Mesenchymal stem cell (in vitro differentiated cells and primary cell): ENCODE data around the gene EHD4.

Experiments
- DNase-seq: peaks from one replicate; pipeline ENCODE4 v3.0.0-alpha.2; 2013
- H2AFZ ChIP-seq: one replicate; pipeline ENCODE4 v1.6.1; 2013; ENCODE audit warnings: low read depth, mild to moderate bottlenecking, control low read depth, inconsistent platforms, low read length, moderate library complexity
- H2AK5ac ChIP-seq: 2 replicates; pipeline ENCODE4 v1.6.1; 2013; ENCODE audit warnings: low read length, moderate library complexity, mild to moderate bottlenecking, inconsistent platforms; ENCODE audit not compliant: severe bottlenecking
- H2BK120ac ChIP-seq: one replicate; pipeline ENCODE4 v1.6.1; 2013; ENCODE audit warnings: low read depth, mild to moderate bottlenecking, inconsistent platforms, low read length, moderate library complexity
- H2BK12ac ChIP-seq, 2 experiments: one replicate each; pipeline ENCODE4 v1.6.1; 2013; ENCODE audit warnings: inconsistent platforms in 2 of 2, low read length in 2 of 2, mild to moderate bottlenecking in 2 of 2, moderate library complexity in 2 of 2, control low read depth in 1 of 2
- H2BK15ac ChIP-seq: one replicate; pipeline ENCODE4 v1.6.1; 2013; ENCODE audit warnings: mild to moderate bottlenecking, low read depth, inconsistent platforms; ENCODE audit not compliant: poor library complexity, severe bottlenecking
- H2BK5ac ChIP-seq: 2 replicates; pipeline ENCODE4 v1.6.1; 2013; ENCODE audit warnings: low read depth, mild to moderate bottlenecking, low read length, control low read depth, inconsistent platforms; ENCODE audit not compliant: poor library complexity, severe bottlenecking
- H3K14ac ChIP-seq, 2 experiments: one replicate each; pipeline ENCODE4 v1.6.1; 2013; ENCODE audit warnings: inconsistent platforms in 2 of 2, low read length in 2 of 2, control low read depth in 1 of 2, mild to moderate bottlenecking in 1 of 2, moderate library complexity in 1 of 2
- H3K18ac ChIP-seq, 2 experiments: one replicate each; pipeline ENCODE4 v1.6.1; 2013; ENCODE audit warnings: inconsistent platforms in 2 of 2, low read length in 2 of 2, control low read depth in 1 of 2, low read depth in 1 of 2, mild to moderate bottlenecking in 1 of 2
- H3K23ac ChIP-seq, 2 experiments: one replicate each; pipeline ENCODE4 v1.6.1; 2013; ENCODE audit warnings: inconsistent platforms in 2 of 2, low read length in 2 of 2, mild to moderate bottlenecking in 2 of 2, moderate library complexity in 2 of 2, control low read depth in 1 of 2
- H3K27ac ChIP-seq: 2 replicates; pipeline ENCODE4 v1.5.1; 2013; ENCODE audit warnings: mild to moderate bottlenecking, moderate library complexity, low read length, control low read depth, inconsistent platforms; ENCODE audit not compliant: poor library complexity, severe bottlenecking
- H3K27me3 ChIP-seq, 2 experiments: 2 replicates each; pipeline versions ENCODE4 v1.6.1 to v1.7.0; 2013; ENCODE audit warnings: low read length in 2 of 2, mild to moderate bottlenecking in 2 of 2, moderate library complexity in 2 of 2, control low read depth in 1 of 2, inconsistent platforms in 1 of 2; ENCODE audit not compliant: control insufficient read depth in 1 of 2, insufficient read depth in 1 of 2
- H3K36me3 ChIP-seq, 2 experiments: 2 replicates each; pipeline versions ENCODE4 v1.6.1 to v1.7.0; 2013; ENCODE audit warnings: low read length in 2 of 2, control low read depth in 1 of 2, inconsistent platforms in 1 of 2, low read depth in 1 of 2, mild to moderate bottlenecking in 1 of 2; ENCODE audit not compliant: insufficient read depth in 2 of 2, control insufficient read depth in 1 of 2
- H3K4ac ChIP-seq, 2 experiments: one replicate each; pipeline ENCODE4 v1.6.1; 2013; ENCODE audit warnings: inconsistent platforms in 2 of 2, low read length in 2 of 2, mild to moderate bottlenecking in 2 of 2, moderate library complexity in 2 of 2, control low read depth in 1 of 2, low read depth in 1 of 2
- H3K4me1 ChIP-seq: 2 replicates; pipeline ENCODE4 v1.6.1; 2013; ENCODE audit warnings: low read depth, low read length, control low read depth; ENCODE audit not compliant: control insufficient read depth, insufficient read depth
- H3K4me2 ChIP-seq: 2 replicates; pipeline ENCODE4 v1.6.1; 2013; ENCODE audit warnings: low read length, mild to moderate bottlenecking, inconsistent platforms; ENCODE audit not compliant: poor library complexity, severe bottlenecking
- H3K4me3 ChIP-seq, 2 experiments: 2 replicates each; pipeline versions ENCODE4 v1.5.1 to v1.7.0; 2013; ENCODE audit warnings: low read length in 2 of 2, mild to moderate bottlenecking in 2 of 2, control low read depth in 1 of 2, low read depth in 1 of 2; ENCODE audit not compliant: insufficient read depth in 1 of 2
- H3K79me1 ChIP-seq: replicated peaks from 2 replicates; pipeline ENCODE4 v1.6.1; 2013; ENCODE audit warnings: mild to moderate bottlenecking, control low read depth, low read length, inconsistent platforms; ENCODE audit not compliant: poor library complexity, severe bottlenecking
- H3K9ac ChIP-seq: 2 replicates; pipeline ENCODE4 v1.7.0; 2013; ENCODE audit warnings: mild to moderate bottlenecking, low read length, moderate library complexity
- H3K9me3 ChIP-seq: 2 replicates; pipeline ENCODE4 v1.7.0; 2013; ENCODE audit warnings: mild to moderate bottlenecking, low read length; ENCODE audit not compliant: control insufficient read depth
- H4K8ac ChIP-seq: one replicate; pipeline ENCODE4 v1.6.1; 2013; ENCODE audit warnings: inconsistent platforms, mild to moderate bottlenecking, low read length, moderate library complexity
- H4K91ac ChIP-seq: one replicate; pipeline ENCODE4 v1.6.1; 2013; ENCODE audit warnings: mild to moderate bottlenecking, low read length, inconsistent platforms
- whole genome bisulfite sequencing: methylation state at CpG from one replicate; pipeline ENCODE4 v1.1.7; 2013; ENCODE audit warnings: mixed read lengths; 5-methylcytosine and 5-hydroxymethylcytosine counted together

Gene EHD4

DNA sequence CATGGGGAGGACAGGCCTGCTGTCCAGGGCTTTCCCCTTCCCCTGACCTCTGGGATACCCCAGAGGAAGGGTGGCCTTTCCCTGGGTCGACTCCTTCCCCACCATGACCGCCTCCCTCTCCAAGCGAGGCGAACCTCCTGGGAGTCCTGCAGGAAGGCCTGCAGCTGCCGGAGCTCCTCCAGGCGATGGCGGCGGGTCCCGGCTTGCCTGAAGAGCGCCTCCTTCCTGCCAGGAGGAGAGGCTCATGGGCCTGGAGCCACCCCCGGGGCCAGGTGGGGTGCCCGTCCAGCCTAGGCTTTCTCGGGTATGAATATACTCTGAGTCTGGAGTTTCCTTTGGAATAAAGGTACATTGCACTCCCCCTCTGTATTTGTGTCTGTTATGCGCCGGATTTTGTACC, 113.6 kb downstream of the EHD4 start:
- H3K27ac ChIP-seq: no peak overlapping the region
- no peak overlapping the region for H3K23ac ChIP-seq
- 91% methylated on average over 15 of the region's 15 CpGs for WGBS
- peaks cover 0 to 64% of the 10 kb centered on the region in 2 experiments for H3K27me3 ChIP-seq
- H2BK5ac ChIP-seq: no peak overlapping the region
- H2AK5ac ChIP-seq: no peak overlapping the region
- H3K79me1 ChIP-seq: no peaks in the 10 kb centered on the region
- peak overlapping the region in 1 of 2 experiments; percentile 21 for H3K14ac ChIP-seq
- no peak overlapping the region for H2BK15ac ChIP-seq
- no peak overlapping the region for H2AFZ ChIP-seq
- H3K36me3 ChIP-seq: peaks cover 0 to 61% of the 10 kb centered on the region in 2 experiments
- H3K4me2 ChIP-seq: no peak overlapping the region
- no peak overlapping the region for H3K9ac ChIP-seq
- H4K91ac ChIP-seq: no peak overlapping the region
- H3K9me3 ChIP-seq: no peaks in the 10 kb centered on the region
- H3K4me3 ChIP-seq: no peak overlapping the region
- H3K18ac ChIP-seq: no peak overlapping the region
- H3K4ac ChIP-seq: no peak overlapping the region
- H2BK120ac ChIP-seq: no peak overlapping the region
- H4K8ac ChIP-seq: no peak overlapping the region
- no peak for DNase-seq
- no peak overlapping the region for H2BK12ac ChIP-seq
- peaks cover 13% of the 10 kb centered on the region for H3K4me1 ChIP-seq

DNA sequence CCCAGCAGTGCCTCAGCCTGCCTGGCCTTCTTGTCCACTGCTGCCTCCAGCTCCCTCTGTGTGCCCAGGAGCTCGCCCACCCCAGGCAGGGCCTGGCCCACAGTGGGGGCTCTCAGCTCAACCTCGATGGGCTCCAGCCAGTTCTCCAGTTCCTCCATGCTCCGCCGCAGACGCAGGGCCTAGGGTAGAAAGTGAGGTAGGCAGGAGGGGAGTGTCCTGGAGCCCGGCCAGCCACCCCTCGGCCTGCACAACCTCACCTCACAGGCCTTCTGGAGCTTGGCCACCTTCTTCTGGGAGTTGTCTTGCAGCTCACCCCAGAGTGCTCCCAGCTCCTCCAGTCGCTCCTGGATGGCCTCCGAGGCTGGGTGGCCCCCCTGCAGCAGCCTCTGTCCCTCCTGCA, 115.0 kb downstream of the EHD4 start:
- no peak overlapping the region for H2BK5ac ChIP-seq

DNA sequence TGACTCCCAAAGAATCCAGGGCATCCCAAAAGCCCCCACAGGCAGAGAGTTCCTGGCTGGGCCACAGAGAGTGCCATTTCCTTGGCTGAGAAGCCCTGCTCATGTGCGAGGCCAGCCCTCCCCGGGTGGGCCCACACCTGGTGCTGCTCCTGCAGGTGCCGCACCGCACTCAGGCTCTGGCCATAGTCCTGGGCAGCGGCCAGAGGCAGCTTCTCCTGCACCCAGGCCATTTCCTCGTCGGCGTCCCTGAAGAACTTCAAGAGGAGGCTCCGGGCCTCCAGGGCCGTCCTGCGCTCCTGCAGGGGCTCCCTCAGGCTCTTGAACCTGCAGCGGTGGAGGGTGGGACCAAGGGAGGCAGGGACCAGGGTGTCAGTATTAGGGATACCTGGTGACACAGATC, 115.6 kb downstream of the EHD4 start:
- Histone ChIP-seq H2AFZ (no peak overlapping the region), H3K4ac (no peak overlapping the region), H3K4me1 (peaks cover 10% of the 10 kb centered on the region), H2BK15ac (no peak overlapping the region), H3K18ac (no peak overlapping the region), H4K91ac (no peak overlapping the region), H3K14ac (no peak overlapping the region), H3K27me3 (peaks cover 0 to 67% of the 10 kb centered on the region in 2 experiments), H4K8ac (no peak overlapping the region), H3K9me3 (no peaks in the 10 kb centered on the region), H3K36me3 (peaks cover 0 to 60% of the 10 kb centered on the region in 2 experiments), H3K23ac (no peak overlapping the region), H2AK5ac (no peak overlapping the region), H3K79me1 (no peaks in the 10 kb centered on the region), H3K9ac (no peak overlapping the region), H3K27ac (no peak overlapping the region), H2BK5ac (no peak overlapping the region), H2BK12ac (no peak overlapping the region), H2BK120ac (no peak overlapping the region), H3K4me3 (no peak overlapping the region), H3K4me2 (no peak overlapping the region)
- WGBS: 90% methylated on average over 12 of the region's 12 CpGs
- no peak for DNase-seq

More for the DNA sequence above, 115.0 kb downstream of the EHD4 start:
- no peak overlapping the region for H4K8ac ChIP-seq
- H2BK120ac ChIP-seq: no peak overlapping the region
- peaks cover 0 to 64% of the 10 kb centered on the region in 2 experiments for H3K36me3 ChIP-seq
- H3K4me1 ChIP-seq: peaks cover 10% of the 10 kb centered on the region
- H2BK12ac ChIP-seq: no peak overlapping the region
- H3K9ac ChIP-seq: no peak overlapping the region
- H3K14ac ChIP-seq: no peak overlapping the region
- H3K4ac ChIP-seq: no peak overlapping the region
- 89% methylated on average over 8 of the region's 9 CpGs for WGBS
- no peak overlapping the region for H3K4me2 ChIP-seq
- H3K18ac ChIP-seq: no peak overlapping the region
- peaks cover 0 to 66% of the 10 kb centered on the region in 2 experiments for H3K27me3 ChIP-seq
- no peak overlapping the region for H4K91ac ChIP-seq
- H2BK15ac ChIP-seq: no peak overlapping the region
- no peak overlapping the region for H3K23ac ChIP-seq
- H3K4me3 ChIP-seq: no peak overlapping the region
- no peaks in the 10 kb centered on the region for H3K9me3 ChIP-seq
- H3K79me1 ChIP-seq: no peaks in the 10 kb centered on the region
- H2AFZ ChIP-seq: no peak overlapping the region
- no peak for DNase-seq
- H3K27ac ChIP-seq: no peak overlapping the region
- no peak overlapping the region for H2AK5ac ChIP-seq

DNA sequence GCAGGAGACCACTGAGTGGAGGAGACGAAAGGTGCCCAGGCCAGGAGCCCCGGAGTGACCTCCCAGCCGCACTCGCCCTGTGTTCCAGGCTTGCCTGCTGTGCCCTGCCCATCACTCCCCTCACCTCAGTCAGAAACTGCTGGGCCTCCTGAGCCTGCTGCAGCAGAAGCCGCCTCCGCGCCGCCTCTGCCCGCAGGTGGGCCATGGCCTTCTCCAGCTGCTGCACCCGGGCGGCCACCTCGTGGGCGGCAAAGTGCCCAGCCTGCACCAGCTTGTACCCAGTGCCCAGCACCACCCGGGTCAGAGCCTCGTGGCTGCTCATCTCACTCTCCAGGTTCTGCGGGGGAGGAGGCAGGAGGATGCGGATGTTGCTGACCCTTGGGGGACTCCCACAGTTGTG, 116.1 kb downstream of the EHD4 start:
- DNase-seq: no peak
- no peak overlapping the region for H2BK15ac ChIP-seq
- no peak overlapping the region for H2BK5ac ChIP-seq
- WGBS: 98% methylated on average over 17 of the region's 17 CpGs
- no peak overlapping the region for H4K8ac ChIP-seq
- no peak overlapping the region for H2AK5ac ChIP-seq
- no peak overlapping the region for H3K14ac ChIP-seq
- no peak overlapping the region for H2BK12ac ChIP-seq
- no peak overlapping the region for H3K18ac ChIP-seq
- peaks cover 0 to 70% of the 10 kb centered on the region in 2 experiments for H3K27me3 ChIP-seq
- H3K4me2 ChIP-seq: no peak overlapping the region
- no peak overlapping the region for H3K9ac ChIP-seq
- H3K36me3 ChIP-seq: peaks cover 0 to 55% of the 10 kb centered on the region in 2 experiments
- H2BK120ac ChIP-seq: no peak overlapping the region
- H3K4ac ChIP-seq: no peak overlapping the region
- no peak overlapping the region for H3K27ac ChIP-seq
- H3K4me3 ChIP-seq: no peak overlapping the region
- H2AFZ ChIP-seq: no peak overlapping the region
- no peaks in the 10 kb centered on the region for H3K79me1 ChIP-seq
- no peak overlapping the region for H4K91ac ChIP-seq
- no peak overlapping the region for H3K23ac ChIP-seq
- H3K4me1 ChIP-seq: peaks cover 10% of the 10 kb centered on the region
- H3K9me3 ChIP-seq: no peaks in the 10 kb centered on the region
